Measurements from ENCODE around the gene KIFAP3. TPM values are rescaled to one million over a fixed set of nuclear protein-coding genes. Genes with fewer than 3 reads are reported as not detected.

KIFAP3 gene
- total and polyA plus RNA-seq, 2 donors (not counting 1 experiment from before 2014, with no cell fraction given) = 3.7 to 14.9 TPM

- no peak overlapping the region for H3K4me2 ChIP-seq (replicated peaks; ENCODE audit: low read depth, low read length, poor library complexity, severe bottlenecking)
- intact Hi-C loops (cut with micrococcal nuclease) = no loop called here
- no peak overlapping the region for H3K9ac ChIP-seq (ENCODE audit: low read length)
- ATAC-seq (ENCODE audit: low read depth) = no peak
- H3K4me1 ChIP-seq (ENCODE audit: control insufficient read depth in 2 of 2, insufficient read depth in 2 of 2, low read length in 2 of 2) = no peaks in the 10 kb centered on the region
- H4K20me1 ChIP-seq (ENCODE audit: control insufficient read depth, insufficient read depth, low read length, poor library complexity, severe bottlenecking) = no peaks in the 10 kb centered on the region
- H3K27ac Mint-ChIP-seq = no peak overlapping the region
- no peak overlapping the region for H3K4me3 Mint-ChIP-seq
- H3K27me3 Mint-ChIP-seq = no peaks in the 10 kb centered on the region
- H3K27ac ChIP-seq (ENCODE audit: low read length in 2 of 2) = no peak overlapping the region
- H2AFZ ChIP-seq (ENCODE audit: insufficient read depth, low read depth, low read length, poor library complexity, severe bottlenecking) = no peak overlapping the region
- no peak overlapping the region for H3K4me3 ChIP-seq (ENCODE audit: control extremely low read depth in 1 of 5, extremely low read depth in 1 of 5, insufficient read depth in 1 of 5, low read depth in 2 of 5, low read length in 4 of 5)
- H3K4me1 Mint-ChIP-seq = no peaks in the 10 kb centered on the region
- CTCF ChIA-PET = no interaction called here
- H3K9me3 ChIP-seq (ENCODE audit: control extremely low read depth in 1 of 3, control insufficient read depth in 2 of 3, insufficient read depth in 1 of 3, low read length in 2 of 3) = no peaks in the 10 kb centered on the region
- POLR2A ChIA-PET = no interaction called here
- DNase-seq = no peak
- no CpG with 5 or more reads among the region's 1 CpG for WGBS (ENCODE audit: insufficient coverage)
- TF ChIP-seq EZH2 (IDR thresholded peaks at IDR 0.05; ENCODE audit: borderline replicate concordance, insufficient read depth, low read depth, low read length, poor library complexity, severe bottlenecking) = no peak
- no peak for TF ChIP-seq CTCF (IDR thresholded peaks at IDR 0.05)
- no peaks in the 10 kb centered on the region for H3K79me2 ChIP-seq (ENCODE audit: control insufficient read depth, insufficient read depth, low read length)
- no peaks in the 10 kb centered on the region for H3K9me3 Mint-ChIP-seq (ENCODE audit: insufficient read depth)
- no peaks in the 10 kb centered on the region for H3K27me3 ChIP-seq (replicated peaks in 1 of 4; ENCODE audit: control extremely low read depth in 1 of 4, control insufficient read depth in 3 of 4, insufficient read depth in 4 of 4, low read length in 3 of 4)
- peaks cover 2 to 4% of the 10 kb centered on the region in 2 experiments for H3K36me3 ChIP-seq (replicated peaks in 1 of 2; ENCODE audit: control extremely low read depth in 1 of 2, control insufficient read depth in 1 of 2, extremely low read depth in 1 of 2, insufficient read depth in 2 of 2, low read length in 1 of 2)
Measured at GRCh38 chr1:169985757-169986156, 88.7 kb downstream of the KIFAP3 start.

- H3K4me1 Mint-ChIP-seq = no peaks in the 10 kb centered on the region
- no peaks in the 10 kb centered on the region for H3K27me3 ChIP-seq (replicated peaks in 1 of 4; ENCODE audit: control extremely low read depth in 1 of 4, control insufficient read depth in 3 of 4, insufficient read depth in 4 of 4, low read length in 3 of 4)
- no peaks in the 10 kb centered on the region for H3K9me3 Mint-ChIP-seq (ENCODE audit: insufficient read depth)
- H3K27ac ChIP-seq (ENCODE audit: low read length in 2 of 2) = no peak overlapping the region
- no peak overlapping the region for H3K27ac Mint-ChIP-seq
- no peak overlapping the region for H3K4me2 ChIP-seq (replicated peaks; ENCODE audit: low read depth, low read length, poor library complexity, severe bottlenecking)
- H3K9me3 ChIP-seq (ENCODE audit: control extremely low read depth in 1 of 3, control insufficient read depth in 2 of 3, insufficient read depth in 1 of 3, low read length in 2 of 3) = no peaks in the 10 kb centered on the region
- no peak for DNase-seq
- no peak overlapping the region for H3K4me3 ChIP-seq (ENCODE audit: control extremely low read depth in 1 of 5, extremely low read depth in 1 of 5, insufficient read depth in 1 of 5, low read depth in 2 of 5, low read length in 4 of 5)
- no peak overlapping the region for H3K9ac ChIP-seq (ENCODE audit: low read length)
- no peak overlapping the region for H2AFZ ChIP-seq (ENCODE audit: insufficient read depth, low read depth, low read length, poor library complexity, severe bottlenecking)
- peaks cover 5 to 6% of the 10 kb centered on the region in 2 experiments for H3K36me3 ChIP-seq (replicated peaks in 1 of 2; ENCODE audit: control extremely low read depth in 1 of 2, control insufficient read depth in 1 of 2, extremely low read depth in 1 of 2, insufficient read depth in 2 of 2, low read length in 1 of 2)
- no peak for ATAC-seq (ENCODE audit: low read depth)
- TF ChIP-seq CTCF (IDR thresholded peaks at IDR 0.05) = no peak
- no peak for TF ChIP-seq EZH2 (IDR thresholded peaks at IDR 0.05; ENCODE audit: borderline replicate concordance, insufficient read depth, low read depth, low read length, poor library complexity, severe bottlenecking)
- H3K79me2 ChIP-seq (ENCODE audit: control insufficient read depth, insufficient read depth, low read length) = no peaks in the 10 kb centered on the region
- H3K27me3 Mint-ChIP-seq = no peaks in the 10 kb centered on the region
- no peaks in the 10 kb centered on the region for H4K20me1 ChIP-seq (ENCODE audit: control insufficient read depth, insufficient read depth, low read length, poor library complexity, severe bottlenecking)
- no peak overlapping the region for H3K4me3 Mint-ChIP-seq
- intact Hi-C loops (cut with micrococcal nuclease) = no loop called here
- ChIA-PET POLR2A (no interaction called here), CTCF (no interaction called here)
- H3K4me1 ChIP-seq (ENCODE audit: control insufficient read depth in 2 of 2, insufficient read depth in 2 of 2, low read length in 2 of 2) = no peaks in the 10 kb centered on the region
Measured at GRCh38 chr1:169974067-169974466, 100.4 kb downstream of the KIFAP3 start.
